HEK293 (cell line): ENCODE data around the gene RLF.
A peak's percentile ranks its signal among the peaks of the same experiment; 100 is the strongest.
"Not testable (repeated sequence)": the region's sequence is repeated elsewhere in the genome, so short reads cannot be mapped to it uniquely, and the experiment has no call there.

Source experiments
- CTCF ChIA-PET: fragments of 350-600 bp; formaldehyde crosslinking; extraction: SDS; loops from one replicate; lab custom pipeline; 2021; ENCODE audit warnings: antibody characterized with exemption; lab: Yijun Ruan, JAX
- POLR2A ChIA-PET: fragments of 300-600 bp; formaldehyde crosslinking; extraction: SDS; loops from one replicate; lab custom pipeline; 2020; ENCODE audit warnings: antibody characterized with exemption, inconsistent platforms; lab: Yijun Ruan, JAX
- H3K27ac ChIP-seq: fragments of 200-500 bp; sonication (Bioruptor generic); 2 replicates; pipeline ENCODE4 v1.5.1; 2014; ENCODE audit warnings: low read depth, low read length, control low read depth, inconsistent platforms; ENCODE audit errors: extremely low read depth
- H3K36me3 ChIP-seq, 2 experiments: fragments of 200-500 bp in 1 of 2; sonication (Bioruptor generic) in 1 of 2; 1 replicate in 1 of 2; 2 replicates in 1 of 2; pipeline ENCODE4 v1.5.1; 2014 to 2017; ENCODE audit warnings: inconsistent platforms in 2 of 2, low read length in 2 of 2; ENCODE audit not compliant: control insufficient read depth in 2 of 2, insufficient read depth in 1 of 2
- H3K4me1 ChIP-seq: fragments of 200-500 bp; sonication (Bioruptor generic); 2 replicates; pipeline ENCODE4 v1.5.1; 2014; ENCODE audit warnings: mild to moderate bottlenecking, low read length, inconsistent platforms; ENCODE audit not compliant: control insufficient read depth, insufficient read depth
- H3K4me3 ChIP-seq: 2 replicates; pipeline ENCODE4 v1.5.1; 2011; ENCODE audit warnings: low read depth, mild to moderate bottlenecking, control low read depth, low read length, moderate library complexity
- H3K9me3 ChIP-seq: fragments of 200-500 bp; sonication (Bioruptor generic); 2 replicates; pipeline ENCODE4 v1.5.1; 2014; ENCODE audit warnings: low read depth, low read length, inconsistent platforms; ENCODE audit not compliant: control insufficient read depth, insufficient read depth
- BCL6B ChIP-seq: fragments of 450-650 bp; formaldehyde crosslinking; IDR thresholded peaks from 2 replicates; pipeline ENCODE4 v1.5.1; 2017; ENCODE audit warnings: missing biosample characterization, missing genetic modification characterization
- PATZ1 ChIP-seq: fragments of 450-650 bp; formaldehyde crosslinking; IDR thresholded peaks from 2 replicates; pipeline ENCODE4 v1.5.1; 2016; ENCODE audit warnings: missing biosample characterization, missing genetic modification characterization
- WT1 ChIP-seq: fragments of 450-650 bp; formaldehyde crosslinking; IDR thresholded peaks from 2 replicates; pipeline ENCODE4 v1.5.1; 2016; ENCODE audit warnings: missing biosample characterization, missing genetic modification characterization
- ZNF121 ChIP-seq: fragments of 450-650 bp; formaldehyde crosslinking; IDR thresholded peaks from 2 replicates; pipeline ENCODE4 v1.5.1; 2016; ENCODE audit warnings: missing biosample characterization, missing genetic modification characterization
- ZNF211 ChIP-seq: fragments of 450-650 bp; formaldehyde crosslinking; IDR thresholded peaks from 2 replicates; pipeline ENCODE4 v1.5.1; 2016; ENCODE audit warnings: low read depth, missing biosample characterization, missing genetic modification characterization
- ZNF266 ChIP-seq: fragments of 450-650 bp; formaldehyde crosslinking; IDR thresholded peaks from 2 replicates; pipeline ENCODE4 v1.5.1; 2016; ENCODE audit warnings: missing biosample characterization, missing genetic modification characterization, low read depth
- ZNF404 ChIP-seq: fragments of 450-650 bp; formaldehyde crosslinking; IDR thresholded peaks from 2 replicates; pipeline ENCODE4 v1.5.1; 2017; ENCODE audit warnings: missing biosample characterization, missing genetic modification characterization
- ZNF426 ChIP-seq: fragments of 450-650 bp; formaldehyde crosslinking; IDR thresholded peaks from 2 replicates; pipeline ENCODE4 v1.5.1; 2017; ENCODE audit warnings: missing biosample characterization, missing genetic modification characterization, mild to moderate bottlenecking, inconsistent platforms, moderate library complexity
- ZNF514 ChIP-seq: fragments of 450-650 bp; formaldehyde crosslinking; IDR thresholded peaks from 2 replicates; pipeline ENCODE4 v1.5.1; 2016; ENCODE audit warnings: missing biosample characterization, missing genetic modification characterization
- ZNF548 ChIP-seq: fragments of 450-650 bp; formaldehyde crosslinking; IDR thresholded peaks from 2 replicates; pipeline ENCODE4 v1.5.1; 2016; ENCODE audit warnings: missing biosample characterization, missing genetic modification characterization
- ZNF571 ChIP-seq: fragments of 450-650 bp; formaldehyde crosslinking; IDR thresholded peaks from 2 replicates; pipeline ENCODE4 v1.5.0; 2017; ENCODE audit warnings: missing biosample characterization, missing genetic modification characterization
- ZNF707 ChIP-seq: fragments of 450-650 bp; formaldehyde crosslinking; IDR thresholded peaks from 2 replicates; pipeline ENCODE4 v1.5.1; 2016; ENCODE audit warnings: missing biosample characterization, missing genetic modification characterization

Gene RLF

GRCh38 chr1:40171036-40171435 is 9.8 kb downstream of the RLF start:
- POLR2A ChIA-PET, result no interaction called here
- Histone ChIP-seq H3K36me3 (no peaks in the 10 kb centered on the region), H3K4me1 (no peaks in the 10 kb centered on the region), H3K4me3 (no peak overlapping the region), H3K27ac (no peak overlapping the region), H3K9me3 (no peaks in the 10 kb centered on the region)
- TF ChIP-seq ZNF514 (tag by site-specific recombination) (no peak), PATZ1 (no peak), ZNF121 (peak; percentile 90)
- CTCF ChIA-PET, result interaction anchor here (0.8 to 1.3 kb wide), 7 partner anchors 11 to 87 kb away, joined by 3 to 8 read pairs (median 4); partner anchors contain the start of gene ZMPSTE24

- Histone ChIP-seq H3K4me1 (no peaks in the 10 kb centered on the region), H3K36me3 (no peaks in the 10 kb centered on the region; a peak in 1 of 3 replicates), H3K9me3 (no peaks in the 10 kb centered on the region), H3K27ac (no peak overlapping the region), H3K4me3 (no peak overlapping the region)
- POLR2A ChIA-PET, result interaction anchor here (0.6 kb wide), 1 partner anchor 481 kb away, joined by 3 read pairs; no protein-coding TSS in a partner anchor
- no peak for TF ChIP-seq ZNF211 (tag by site-specific recombination)
- TF ChIP-seq ZNF121, result peak; percentile 79
- CTCF ChIA-PET, result interaction anchor here (0.6 kb wide), 1 partner anchor 15 kb away, joined by 4 read pairs; no protein-coding TSS in a partner anchor
Observed at GRCh38 chr1:40174788-40175187, 13.6 kb downstream of the RLF start.

GRCh38 chr1:40176989-40177388 is 15.8 kb downstream of the RLF start:
- H3K4me3 ChIP-seq, H3K36me3 ChIP-seq, H3K4me1 ChIP-seq, POLR2A ChIA-PET, H3K27ac ChIP-seq, H3K9me3 ChIP-seq: not testable (repeated sequence)
- CTCF ChIA-PET, result interaction anchor here (0.6 to 0.7 kb wide), 2 partner anchors 228 to 278 kb away, joined by 3 read pairs; no protein-coding TSS in a partner anchor

- CTCF ChIA-PET, result interaction anchor here (0.9 to 1.1 kb wide), 3 partner anchors 16 to 160 kb away, joined by 3 to 5 read pairs (median 3); no protein-coding TSS in a partner anchor
- TF ChIP-seq ZNF571 (tag by site-specific recombination) (no peak), ZNF548 (no peak), ZNF426 (no peak), ZNF266 (tag by site-specific recombination) (no peak), BCL6B (tag by site-specific recombination) (no peak), ZNF121 (no peak), ZNF707 (tag by site-specific recombination) (no peak), ZNF404 (tag by site-specific recombination) (no peak), WT1 (tag by site-specific recombination) (no peak)
- Histone ChIP-seq H3K36me3 (no peaks in the 10 kb centered on the region; a peak in 1 of 3 replicates), H3K4me3 (no peak overlapping the region), H3K27ac (no peak overlapping the region), H3K9me3 (no peaks in the 10 kb centered on the region), H3K4me1 (no peaks in the 10 kb centered on the region)
- POLR2A ChIA-PET, result interaction anchor here (0.7 kb wide), 1 partner anchor 48 kb away, joined by 3 read pairs; no protein-coding TSS in a partner anchor
Observed at GRCh38 chr1:40178200-40178599, 17.0 kb downstream of the RLF start.
